NCI-H2171 (cell line): ENCODE results near the gene DENND1A.
"Not testable (repeated sequence)": the region's sequence is repeated elsewhere in the genome, so short reads cannot be mapped to it uniquely, and the experiment has no call there.

Source experiments
- DNase-seq: peaks from one replicate; lab custom pipeline; 2025; lab: John Stamatoyannopoulos, UW

DENND1A gene

GRCh38 chr9:123816817-123817472 lies 113.0 kb downstream of the DENND1A start:
- DNase-seq, result no peak

- DNase-seq, result not testable (repeated sequence)
These were observed 114.1 kb downstream of the DENND1A start for GRCh38 chr9:123815856-123816255.

- no peak for DNase-seq
These were observed 115.4 kb downstream of the DENND1A start for GRCh38 chr9:123814496-123814895.

- DNase-seq, result no peak
These were observed 116.9 kb downstream of the DENND1A start for GRCh38 chr9:123812984-123813383.

- no peak for DNase-seq
These were observed 122.7 kb downstream of the DENND1A start for GRCh38 chr9:123807251-123807650.

- no peak for DNase-seq
These were observed 123.1 kb downstream of the DENND1A start for GRCh38 chr9:123806829-123807228.

- no peak for DNase-seq
These were observed 131.7 kb downstream of the DENND1A start for GRCh38 chr9:123798195-123798594.

GRCh38 chr9:123796618-123797484 lies 133.1 kb downstream of the DENND1A start:
- no peak for DNase-seq

GRCh38 chr9:123796094-123796493 lies 133.8 kb downstream of the DENND1A start:
- no peak for DNase-seq

- DNase-seq, result no peak
These were observed 134.6 kb downstream of the DENND1A start for GRCh38 chr9:123795336-123795735.

- no peak for DNase-seq
These were observed 137.4 kb downstream of the DENND1A start for GRCh38 chr9:123792501-123792900.

- DNase-seq, result no peak
These were observed 140.2 kb downstream of the DENND1A start for GRCh38 chr9:123789554-123790292.

- DNase-seq, result no peak
These were observed 142.5 kb downstream of the DENND1A start for GRCh38 chr9:123787416-123787815.

GRCh38 chr9:123784518-123784917 lies 145.4 kb downstream of the DENND1A start:
- no peak for DNase-seq

- no peak for DNase-seq
These were observed 151.6 kb downstream of the DENND1A start for GRCh38 chr9:123778232-123778902.

- DNase-seq, result no peak
These were observed 153.0 kb downstream of the DENND1A start for GRCh38 chr9:123776708-123777537.

- no peak for DNase-seq
These were observed 154.3 kb downstream of the DENND1A start for GRCh38 chr9:123775289-123776284.

- no peak for DNase-seq
These were observed 156.1 kb downstream of the DENND1A start for GRCh38 chr9:123773783-123774182.

GRCh38 chr9:123772967-123773366 lies 157.0 kb downstream of the DENND1A start:
- DNase-seq, result no peak

GRCh38 chr9:123772374-123772773 lies 157.6 kb downstream of the DENND1A start:
- no peak for DNase-seq
